ENCODE results near the gene GLI1.

GLI1 gene

GRCh38 chr12:57476993-57477709 lies 17.6 kb downstream of the GLI1 start:
- peak overlapping the region; percentile 54 for H3K9ac ChIP-seq (ENCODE audit: low read length)
- TF ChIP-seq, protein P1, sequence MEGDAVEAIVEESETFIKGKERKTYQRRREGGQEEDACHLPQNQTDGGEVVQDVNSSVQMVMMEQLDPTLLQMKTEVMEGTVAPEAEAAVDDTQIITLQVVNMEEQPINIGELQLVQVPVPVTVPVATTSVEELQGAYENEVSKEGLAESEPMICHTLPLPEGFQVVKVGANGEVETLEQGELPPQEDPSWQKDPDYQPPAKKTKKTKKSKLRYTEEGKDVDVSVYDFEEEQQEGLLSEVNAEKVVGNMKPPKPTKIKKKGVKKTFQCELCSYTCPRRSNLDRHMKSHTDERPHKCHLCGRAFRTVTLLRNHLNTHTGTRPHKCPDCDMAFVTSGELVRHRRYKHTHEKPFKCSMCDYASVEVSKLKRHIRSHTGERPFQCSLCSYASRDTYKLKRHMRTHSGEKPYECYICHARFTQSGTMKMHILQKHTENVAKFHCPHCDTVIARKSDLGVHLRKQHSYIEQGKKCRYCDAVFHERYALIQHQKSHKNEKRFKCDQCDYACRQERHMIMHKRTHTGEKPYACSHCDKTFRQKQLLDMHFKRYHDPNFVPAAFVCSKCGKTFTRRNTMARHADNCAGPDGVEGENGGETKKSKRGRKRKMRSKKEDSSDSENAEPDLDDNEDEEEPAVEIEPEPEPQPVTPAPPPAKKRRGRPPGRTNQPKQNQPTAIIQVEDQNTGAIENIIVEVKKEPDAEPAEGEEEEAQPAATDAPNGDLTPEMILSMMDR (IDR thresholded peaks at IDR 0.05; ENCODE audit: insufficient read depth, low read length, poor library complexity, severe bottlenecking) = no peak
- TF ChIP-seq EZH2phosphoT487 (conservative IDR thresholded peaks at IDR 0.05; ENCODE audit: low read length) = no peak
- H4K20me1 ChIP-seq (ENCODE audit: low read depth, low read length) = no peaks in the 10 kb centered on the region
- H3K79me2 ChIP-seq (ENCODE audit: insufficient read depth, low read length) = no peaks in the 10 kb centered on the region
- H3K36me3 ChIP-seq (ENCODE audit: low read length) = no peaks in the 10 kb centered on the region
- H3K9me3 ChIP-seq (ENCODE audit: insufficient read depth, low read length) = no peaks in the 10 kb centered on the region
- peak overlapping the region; percentile 13 for H3K4me3 ChIP-seq (ENCODE audit: insufficient read depth, low read length, poor library complexity, severe bottlenecking)
- peak overlapping the region; percentile 63 for H3K27ac ChIP-seq (ENCODE audit: low read depth, low read length)
- peak overlapping the region; percentile 49 for H3K4me2 ChIP-seq (ENCODE audit: low read depth, low read length, poor library complexity, severe bottlenecking)
- no peaks in the 10 kb centered on the region for H3K27me3 ChIP-seq (ENCODE audit: low read length)
- no peaks in the 10 kb centered on the region for H3K9me2 ChIP-seq (replicated peaks; ENCODE audit: insufficient read depth, low read length)
- peak overlapping the region; percentile 65 for H2AFZ ChIP-seq (ENCODE audit: low read depth, low read length, severe bottlenecking)
- peaks cover 12% of the 10 kb centered on the region; the same call in 1 of the 2 replicates for H3F3A ChIP-seq (ENCODE audit: insufficient read depth)

- Histone ChIP-seq H3F3A (ENCODE audit: insufficient read depth) (peaks cover 12% of the 10 kb centered on the region; the same call in 1 of the 2 replicates), H3K4me2 (ENCODE audit: low read depth, low read length, poor library complexity, severe bottlenecking) (peak overlapping the region; percentile 49), H2AFZ (ENCODE audit: low read depth, low read length, severe bottlenecking) (peak overlapping the region; percentile 65), H3K79me2 (ENCODE audit: insufficient read depth, low read length) (no peaks in the 10 kb centered on the region), H3K4me3 (ENCODE audit: insufficient read depth, low read length, poor library complexity, severe bottlenecking) (peak overlapping the region; percentile 13), H4K20me1 (ENCODE audit: low read depth, low read length) (no peaks in the 10 kb centered on the region), H3K36me3 (ENCODE audit: low read length) (no peaks in the 10 kb centered on the region), H3K27ac (ENCODE audit: low read depth, low read length) (peak overlapping the region; percentile 63), H3K9ac (ENCODE audit: low read length) (peak overlapping the region; percentile 54), H3K27me3 (ENCODE audit: low read length) (no peaks in the 10 kb centered on the region), H3K9me2 (replicated peaks; ENCODE audit: insufficient read depth, low read length) (no peaks in the 10 kb centered on the region), H3K9me3 (ENCODE audit: insufficient read depth, low read length) (no peaks in the 10 kb centered on the region)
- TF ChIP-seq, protein P1 (IDR thresholded peaks at IDR 0.05; ENCODE audit: insufficient read depth, low read length, poor library complexity, severe bottlenecking) = no peak
- TF ChIP-seq EZH2phosphoT487 (conservative IDR thresholded peaks at IDR 0.05; ENCODE audit: low read length) = no peak
These were observed 18.4 kb downstream of the GLI1 start for GRCh38 chr12:57477710-57478681.

DNA sequence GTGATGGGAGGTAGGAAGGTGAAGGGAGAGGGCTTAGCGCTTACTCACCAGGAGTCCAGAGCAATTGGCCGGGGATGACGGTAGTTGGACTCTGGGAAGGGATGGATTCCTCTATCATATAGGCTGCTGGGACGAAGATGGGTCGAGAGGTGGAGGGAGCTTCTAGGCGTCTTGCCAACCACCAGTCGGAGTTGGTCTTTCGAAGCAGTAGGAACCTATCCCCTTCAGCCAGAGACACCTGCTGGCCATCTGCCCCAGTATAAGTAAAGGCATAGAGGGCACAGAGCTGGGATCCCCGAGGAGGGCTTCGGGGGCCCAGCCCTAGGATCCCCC lies 19.4 kb downstream of the GLI1 start:
- no peaks in the 10 kb centered on the region for H3K9me3 ChIP-seq (ENCODE audit: insufficient read depth, low read length)
- no peaks in the 10 kb centered on the region for H3K9me2 ChIP-seq (replicated peaks; ENCODE audit: insufficient read depth, low read length)
- H3K79me2 ChIP-seq (ENCODE audit: insufficient read depth, low read length) = no peaks in the 10 kb centered on the region
- peak overlapping the region; percentile 71 for H3K27ac ChIP-seq (ENCODE audit: low read depth, low read length)
- H3K36me3 ChIP-seq (ENCODE audit: low read length) = no peaks in the 10 kb centered on the region
- no peak overlapping the region for H3K4me3 ChIP-seq (ENCODE audit: insufficient read depth, low read length, poor library complexity, severe bottlenecking)
- peak overlapping the region; percentile 54 for H3K4me2 ChIP-seq (ENCODE audit: low read depth, low read length, poor library complexity, severe bottlenecking)
- TF ChIP-seq, protein P1 (IDR thresholded peaks at IDR 0.05; ENCODE audit: insufficient read depth, low read length, poor library complexity, severe bottlenecking) = no peak
- TF ChIP-seq EZH2phosphoT487 (conservative IDR thresholded peaks at IDR 0.05; ENCODE audit: low read length) = no peak
- peak overlapping the region; percentile 43 for H3K9ac ChIP-seq (ENCODE audit: low read length)
- no peaks in the 10 kb centered on the region for H4K20me1 ChIP-seq (ENCODE audit: low read depth, low read length)
- H3K27me3 ChIP-seq (ENCODE audit: low read length) = no peaks in the 10 kb centered on the region
- H3F3A ChIP-seq (ENCODE audit: insufficient read depth) = peaks cover 12% of the 10 kb centered on the region; the same call in 1 of the 2 replicates
- peak overlapping the region; percentile 83 for H2AFZ ChIP-seq (ENCODE audit: low read depth, low read length, severe bottlenecking)
